Keratinocyte (primary cell): ENCODE data around the gene NXF3.

Experiments used
- EZH2 ChIP-seq: IDR thresholded peaks from one replicate; pipeline ENCODE4 v1.6.1; 2012; ENCODE audit warnings: inconsistent platforms, mild to moderate bottlenecking, low read length, moderate library complexity
- TF ChIP-seq, protein P1 (sequence below), 3 experiments: IDR thresholded peaks in 1 of 3; conservative IDR thresholded peaks in 1 of 3; optimal IDR thresholded peaks in 1 of 3; 2 replicates in 2 of 3; 3 replicates in 1 of 3; pipeline versions ENCODE3 to v1.5.1; 2011; ENCODE audit warnings: low read length in 3 of 3, mild to moderate bottlenecking in 3 of 3, moderate library complexity in 2 of 3, control low read depth in 1 of 3, inconsistent platforms in 1 of 3; ENCODE audit not compliant: insufficient read depth in 2 of 3; ENCODE audit errors: extremely low read depth in 1 of 3

DNA sequence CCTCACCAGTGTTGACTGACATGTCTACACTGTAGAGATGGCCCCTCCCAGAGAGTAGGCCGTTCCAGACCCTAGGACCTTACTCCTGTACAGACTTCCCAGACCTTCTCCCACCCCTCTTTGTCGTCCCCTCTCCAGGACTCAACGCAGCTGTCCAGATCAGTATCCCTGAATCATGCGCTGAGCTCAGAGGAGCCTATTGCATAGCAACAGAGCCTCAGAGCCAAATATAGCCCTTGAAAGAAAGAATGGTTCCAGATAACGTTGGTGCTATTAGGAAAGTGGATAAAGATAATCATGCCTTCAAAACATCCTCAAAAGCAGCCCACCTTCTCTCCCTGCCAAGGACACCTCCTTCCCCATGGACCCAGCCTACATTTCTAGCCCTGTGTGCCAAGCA, 27.8 kb upstream of the NXF3 start:
- TF ChIP-seq, protein P1, sequence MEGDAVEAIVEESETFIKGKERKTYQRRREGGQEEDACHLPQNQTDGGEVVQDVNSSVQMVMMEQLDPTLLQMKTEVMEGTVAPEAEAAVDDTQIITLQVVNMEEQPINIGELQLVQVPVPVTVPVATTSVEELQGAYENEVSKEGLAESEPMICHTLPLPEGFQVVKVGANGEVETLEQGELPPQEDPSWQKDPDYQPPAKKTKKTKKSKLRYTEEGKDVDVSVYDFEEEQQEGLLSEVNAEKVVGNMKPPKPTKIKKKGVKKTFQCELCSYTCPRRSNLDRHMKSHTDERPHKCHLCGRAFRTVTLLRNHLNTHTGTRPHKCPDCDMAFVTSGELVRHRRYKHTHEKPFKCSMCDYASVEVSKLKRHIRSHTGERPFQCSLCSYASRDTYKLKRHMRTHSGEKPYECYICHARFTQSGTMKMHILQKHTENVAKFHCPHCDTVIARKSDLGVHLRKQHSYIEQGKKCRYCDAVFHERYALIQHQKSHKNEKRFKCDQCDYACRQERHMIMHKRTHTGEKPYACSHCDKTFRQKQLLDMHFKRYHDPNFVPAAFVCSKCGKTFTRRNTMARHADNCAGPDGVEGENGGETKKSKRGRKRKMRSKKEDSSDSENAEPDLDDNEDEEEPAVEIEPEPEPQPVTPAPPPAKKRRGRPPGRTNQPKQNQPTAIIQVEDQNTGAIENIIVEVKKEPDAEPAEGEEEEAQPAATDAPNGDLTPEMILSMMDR (optimal IDR thresholded peaks at IDR 0.05 in 1 of 3, IDR thresholded peaks at IDR 0.05 in 1 of 3, conservative IDR thresholded peaks at IDR 0.05 in 1 of 3; ENCODE audit: extremely low read depth in 1 of 3, insufficient read depth in 2 of 3, low read length in 3 of 3): no peak
- no peak for TF ChIP-seq EZH2
